ENCODE data around the gene LIG1.
"Not testable (repeated sequence)": the region's sequence is repeated elsewhere in the genome, so short reads cannot be mapped to it uniquely, and the experiment has no call there.

Gene LIG1

GRCh38 chr19:48085904-48086864 is 84.0 kb downstream of the LIG1 start:
- DNase-seq (ENCODE audit: low read depth in 2 of 3, low spot score in 2 of 3): no peak

DNA sequence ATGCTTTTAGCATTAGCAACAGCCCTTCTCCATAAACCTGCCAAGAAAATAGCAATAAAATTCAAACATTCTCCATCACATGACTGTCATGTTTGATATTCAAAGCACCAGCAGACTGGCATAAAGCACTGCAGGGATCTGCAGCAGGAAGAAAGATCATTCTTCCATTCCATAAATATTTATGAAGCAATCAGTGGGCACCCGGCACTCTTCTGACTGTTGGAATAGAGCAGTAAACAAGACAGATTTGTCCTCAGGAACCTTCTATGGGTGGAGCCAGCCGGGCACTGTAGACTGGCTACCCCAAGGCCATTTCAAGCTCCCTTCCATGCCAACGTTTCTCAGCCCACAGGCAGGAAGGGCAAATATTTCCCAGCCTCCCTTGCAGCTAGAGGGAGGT is 85.1 kb downstream of the LIG1 start:
- no peak for DNase-seq (ENCODE audit: low read depth in 2 of 3, low spot score in 2 of 3)

DNA sequence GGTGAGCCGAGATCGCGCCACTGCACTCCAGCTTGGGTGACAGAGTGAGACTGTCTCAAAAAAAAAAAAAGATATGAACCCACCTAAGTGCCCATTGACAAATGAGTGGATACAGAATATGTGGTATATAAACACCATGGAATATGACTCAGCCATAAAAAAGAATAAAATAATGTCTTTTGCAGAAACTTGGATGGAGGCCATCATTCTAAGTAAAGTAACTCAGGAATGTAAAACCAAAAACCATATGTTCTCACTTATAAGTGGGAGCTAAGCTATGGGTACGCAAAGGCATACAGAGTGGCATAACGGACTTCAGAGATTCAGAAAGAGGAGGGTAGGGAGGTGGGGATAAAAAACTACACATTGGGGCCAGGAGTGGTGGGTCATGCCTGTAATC is 89.0 kb downstream of the LIG1 start:
- no peak for DNase-seq (ENCODE audit: low read depth in 2 of 3, low spot score in 2 of 3)

GRCh38 chr19:48070177-48070769 is 99.9 kb downstream of the LIG1 start:
- DNase-seq (ENCODE audit: low read depth in 2 of 3, low spot score in 2 of 3): not testable (repeated sequence)

DNA sequence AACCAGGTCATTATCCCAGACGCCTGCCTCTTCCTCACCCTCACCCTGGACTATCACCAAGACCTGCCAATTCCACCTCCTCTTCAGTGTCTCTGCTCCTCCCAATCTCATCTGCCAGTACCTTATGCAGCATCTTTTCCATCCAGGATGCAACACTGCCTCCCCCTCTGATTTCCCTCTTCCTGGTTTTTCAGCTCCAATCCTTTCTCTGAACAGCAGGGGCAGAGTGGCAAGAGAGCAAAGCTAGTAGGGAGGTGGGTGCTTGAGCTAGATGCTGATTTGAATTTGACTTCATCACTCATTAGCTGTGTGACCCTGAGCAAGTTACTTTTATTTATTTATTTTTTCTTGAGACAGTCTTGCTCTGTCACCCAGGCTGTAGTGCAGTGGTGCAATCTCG is 100.7 kb downstream of the LIG1 start:
- DNase-seq (ENCODE audit: low read depth in 2 of 3, low spot score in 2 of 3): no peak
